ENCODE measurements around the gene GALNT18. TPM values are rescaled to one million over a fixed set of nuclear protein-coding genes. Genes with fewer than 3 reads are reported as not detected.
A peak's percentile ranks its signal among the peaks of the same experiment; 100 is the strongest.

The GALNT18 gene
- total RNA-seq, 2 donors from 2014 or later: 20.1 to 21.5 TPM

GRCh38 chr11:11491589-11491988, 130.2 kb downstream of the GALNT18 start:
- DNase-seq (no peak), ATAC-seq (peak; percentile 55 to 62)
- intact Hi-C loops (cut with DNase I): no loop called here

- no peak for DNase-seq
- no peak for ATAC-seq
- intact Hi-C loops (cut with DNase I): no loop called here
Observed at GRCh38 chr11:11491014-11491413, 130.8 kb downstream of the GALNT18 start.

- intact Hi-C loops (cut with DNase I): no loop called here
- ATAC-seq (no peak), DNase-seq (no peak)
Observed at GRCh38 chr11:11486423-11486822, 135.4 kb downstream of the GALNT18 start.

GRCh38 chr11:11486002-11486401, 135.8 kb downstream of the GALNT18 start:
- intact Hi-C loops (cut with DNase I): no loop called here
- DNase-seq: no peak
- no peak for ATAC-seq

- intact Hi-C loops (cut with DNase I): no loop called here
Observed at GRCh38 chr11:11483627-11484026, 138.2 kb downstream of the GALNT18 start.

GRCh38 chr11:11482730-11483129, 139.1 kb downstream of the GALNT18 start:
- intact Hi-C loops (cut with DNase I): no loop called here
- ATAC-seq (no peak), DNase-seq (no peak)

More at GRCh38 chr11:11483627-11484026, 138.2 kb downstream of the GALNT18 start:
- ATAC-seq (no peak), DNase-seq (no peak)

- DNase-seq (no peak), ATAC-seq (peak; percentile 86 to 87)
Observed at GRCh38 chr11:11481371-11481770, 140.4 kb downstream of the GALNT18 start.

GRCh38 chr11:11480971-11481370, 140.8 kb downstream of the GALNT18 start:
- intact Hi-C loops (cut with DNase I): no loop called here
- ATAC-seq: no peak
- no peak for DNase-seq

More at GRCh38 chr11:11481371-11481770, 140.4 kb downstream of the GALNT18 start:
- intact Hi-C loops (cut with DNase I): no loop called here

- intact Hi-C loops (cut with DNase I): no loop called here
- no peak for ATAC-seq
- DNase-seq: no peak
Observed at GRCh38 chr11:11478687-11479086, 143.1 kb downstream of the GALNT18 start.

- no peak for ATAC-seq
- intact Hi-C loops (cut with DNase I): no loop called here
- no peak for DNase-seq
Observed at GRCh38 chr11:11477695-11478420, 143.9 kb downstream of the GALNT18 start.

GRCh38 chr11:11476971-11477645, 144.7 kb downstream of the GALNT18 start:
- intact Hi-C loops (cut with DNase I): no loop called here
- DNase-seq (no peak), ATAC-seq (no peak)

- ATAC-seq: no peak
Observed at GRCh38 chr11:11476499-11476898, 145.3 kb downstream of the GALNT18 start.

GRCh38 chr11:11472106-11472505, 149.7 kb downstream of the GALNT18 start:
- DNase-seq (no peak), ATAC-seq (no peak)
- intact Hi-C loops (cut with DNase I): no loop called here

More at GRCh38 chr11:11476499-11476898, 145.3 kb downstream of the GALNT18 start:
- DNase-seq: no peak
- intact Hi-C loops (cut with DNase I): no loop called here

GRCh38 chr11:11471201-11471600, 150.6 kb downstream of the GALNT18 start:
- DNase-seq (no peak), ATAC-seq (no peak)
- intact Hi-C loops (cut with DNase I): no loop called here

GRCh38 chr11:11468954-11469353, 152.9 kb downstream of the GALNT18 start:
- intact Hi-C loops (cut with DNase I): no loop called here
- ATAC-seq (peak; percentile 40 to 78), DNase-seq (peak; percentile 28)

GRCh38 chr11:11467312-11467711, 154.5 kb downstream of the GALNT18 start:
- DNase-seq (no peak), ATAC-seq (no peak)
- intact Hi-C loops (cut with DNase I): no loop called here

GRCh38 chr11:11464555-11464954, 157.2 kb downstream of the GALNT18 start:
- intact Hi-C loops (cut with DNase I): no loop called here
- DNase-seq (no peak), ATAC-seq (no peak)

GRCh38 chr11:11463405-11463804, 158.4 kb downstream of the GALNT18 start:
- DNase-seq (no peak), ATAC-seq (peak in 1 of 2 donors; percentile 16)
- intact Hi-C loops (cut with DNase I): loop anchor here in 1 of 2 donors (2.0 kb wide), 1 partner anchor 155 kb away; no protein-coding TSS in a partner anchor

GRCh38 chr11:11461473-11461872, 160.3 kb downstream of the GALNT18 start:
- peak; percentile 61 to 86 for ATAC-seq
- intact Hi-C loops (cut with DNase I): no loop called here
- no peak for DNase-seq

- intact Hi-C loops (cut with DNase I): no loop called here
- no peak for DNase-seq
- ATAC-seq: no peak
Observed at GRCh38 chr11:11459578-11459977, 162.2 kb downstream of the GALNT18 start.

- ATAC-seq: no peak
- no peak for DNase-seq
- intact Hi-C loops (cut with DNase I): no loop called here
Observed at GRCh38 chr11:11458485-11458884, 163.3 kb downstream of the GALNT18 start.

Data from left cardiac atrium (tissue), 4 donors.